NOMO-1 treated with dmso at 0.1 percent for 144 hours (cell line): Measurements from ENCODE around the gene NCOR1.
"Not testable (repeated sequence)": the region's sequence is repeated elsewhere in the genome, so short reads cannot be mapped to it uniquely, and the experiment has no call there.

Experiments
- DNase-seq: peaks from one replicate; lab custom pipeline; 2025; ENCODE audit not compliant: unreplicated experiment; lab: John Stamatoyannopoulos, UW

The NCOR1 gene

DNA sequence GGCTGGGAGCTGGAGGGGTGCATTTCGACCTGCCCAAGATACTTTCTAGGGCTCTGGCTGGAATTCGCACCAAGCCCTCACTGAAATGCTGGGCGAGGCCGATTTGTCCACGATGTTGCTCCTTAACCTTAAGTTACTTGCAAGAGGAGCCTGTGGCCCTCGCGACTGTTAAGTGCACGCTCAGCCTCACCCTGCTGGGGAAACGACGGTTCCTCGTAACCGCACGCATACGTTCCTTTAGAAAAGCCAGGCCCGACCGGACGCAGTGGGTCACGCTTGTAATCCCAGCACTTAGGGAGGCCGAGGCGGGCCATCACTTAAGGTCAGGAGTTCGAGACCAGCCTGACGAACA, 607 bp upstream of the NCOR1 start:
- peak; percentile 44 for DNase-seq

DNA sequence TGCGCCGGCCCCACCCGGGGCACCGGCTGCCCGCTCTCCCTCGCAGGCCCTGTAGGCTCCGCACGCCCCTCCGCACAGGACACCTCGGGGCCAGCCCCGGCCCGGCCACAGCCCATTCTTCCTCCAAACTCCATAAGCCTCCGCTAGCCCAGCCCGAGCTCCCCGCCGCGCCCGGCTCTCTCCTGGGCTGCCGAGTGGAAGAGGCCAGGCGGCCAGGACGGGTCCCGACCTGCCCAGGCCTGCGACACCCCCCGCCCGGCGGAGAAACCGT, 397 bp downstream of the NCOR1 start:
- no peak for DNase-seq

- DNase-seq = peak; percentile 5
Observed at GRCh38 chr17:16214190-16215001, 938 bp downstream of the NCOR1 start.

DNA sequence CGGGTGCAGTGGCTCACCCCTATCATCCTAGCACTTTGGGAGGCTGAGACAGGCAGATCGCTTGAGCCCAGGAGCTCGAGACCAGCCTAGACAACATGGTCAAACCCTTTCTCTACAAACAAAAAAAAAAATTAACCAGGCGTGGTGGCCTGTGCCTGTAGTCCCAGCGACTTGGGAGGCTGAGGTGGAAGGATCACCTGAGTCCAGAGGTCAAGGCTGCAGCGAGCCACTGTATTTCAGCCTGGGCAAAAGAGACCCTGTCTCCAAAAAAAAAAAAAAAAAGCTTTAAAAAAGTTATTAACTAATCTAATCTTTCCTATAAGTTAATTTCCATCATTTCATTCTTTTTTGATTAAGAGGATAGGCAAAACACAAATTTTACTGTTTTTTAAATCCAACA, 2.5 kb downstream of the NCOR1 start:
- no peak for DNase-seq

GRCh38 chr17:16211590-16211989, 3.7 kb downstream of the NCOR1 start:
- no peak for DNase-seq

GRCh38 chr17:16204763-16205162, 10.6 kb downstream of the NCOR1 start:
- not testable (repeated sequence) for DNase-seq

DNA sequence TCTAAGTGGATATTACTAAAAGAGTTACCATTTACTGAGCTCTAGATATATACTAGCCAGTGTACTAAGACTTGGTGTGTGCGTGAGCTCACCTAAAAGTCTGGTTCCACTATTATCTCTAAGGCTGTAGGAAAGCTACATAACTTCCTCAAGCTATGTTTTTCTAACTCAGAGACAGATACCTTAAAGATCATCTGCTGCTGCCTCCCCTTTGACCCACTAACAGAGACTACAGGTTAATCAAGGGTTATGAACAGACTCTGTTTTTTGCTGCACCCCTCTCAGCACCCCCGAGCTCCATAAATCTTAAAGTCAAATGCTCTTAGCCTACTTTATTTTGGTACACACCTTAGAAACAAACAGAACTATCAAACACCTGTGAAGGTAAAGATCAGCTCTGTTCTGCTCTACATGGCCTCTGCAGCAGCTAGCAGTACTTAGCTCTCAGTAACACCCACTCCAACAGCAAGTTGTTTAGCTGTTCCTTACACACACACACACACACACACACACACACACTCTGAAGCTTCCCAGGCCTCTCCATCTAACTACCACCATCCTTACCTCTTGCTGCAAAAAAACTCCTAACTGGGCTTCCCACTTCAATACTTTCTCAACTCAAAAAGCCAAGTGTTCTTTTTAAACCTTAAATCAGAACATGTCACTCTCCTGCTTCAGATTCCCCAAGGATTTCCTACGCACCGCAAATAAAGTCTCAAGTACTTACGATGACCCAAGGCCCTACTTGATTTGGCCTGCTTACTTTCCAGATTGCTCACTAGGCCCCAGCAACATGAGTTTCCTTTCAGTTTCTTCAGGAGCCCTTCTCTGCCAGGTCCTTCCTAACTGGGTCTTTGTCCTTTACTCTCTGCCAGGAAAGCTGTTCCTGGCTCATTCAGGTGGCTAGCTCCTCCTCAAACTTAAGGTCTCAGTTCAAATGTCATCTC, 12.5 kb downstream of the NCOR1 start:
- DNase-seq = not testable (repeated sequence)

- not testable (repeated sequence) for DNase-seq
Observed at GRCh38 chr17:16201693-16202131, 13.6 kb downstream of the NCOR1 start.

DNA sequence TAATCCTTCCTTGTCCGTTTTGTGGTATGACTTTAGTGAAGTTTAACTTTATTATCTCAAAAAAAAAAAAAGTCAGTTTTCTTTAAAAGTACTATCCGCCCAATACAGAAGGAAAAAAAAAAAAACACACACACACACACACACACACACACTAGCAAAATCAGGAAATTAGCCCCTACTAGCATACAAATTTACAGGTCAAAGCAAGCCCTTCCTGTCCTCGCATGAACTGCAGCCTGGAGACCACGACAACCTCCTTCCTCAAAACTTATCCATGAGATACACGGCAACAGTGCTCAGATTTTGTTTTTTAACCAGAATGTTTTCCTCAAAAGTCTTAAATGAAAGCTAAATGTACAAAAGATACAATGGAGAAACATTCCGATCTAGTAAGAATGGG, 16.2 kb downstream of the NCOR1 start:
- peak; percentile 2 for DNase-seq

GRCh38 chr17:16197276-16197675, 18.1 kb downstream of the NCOR1 start:
- no peak for DNase-seq

DNA sequence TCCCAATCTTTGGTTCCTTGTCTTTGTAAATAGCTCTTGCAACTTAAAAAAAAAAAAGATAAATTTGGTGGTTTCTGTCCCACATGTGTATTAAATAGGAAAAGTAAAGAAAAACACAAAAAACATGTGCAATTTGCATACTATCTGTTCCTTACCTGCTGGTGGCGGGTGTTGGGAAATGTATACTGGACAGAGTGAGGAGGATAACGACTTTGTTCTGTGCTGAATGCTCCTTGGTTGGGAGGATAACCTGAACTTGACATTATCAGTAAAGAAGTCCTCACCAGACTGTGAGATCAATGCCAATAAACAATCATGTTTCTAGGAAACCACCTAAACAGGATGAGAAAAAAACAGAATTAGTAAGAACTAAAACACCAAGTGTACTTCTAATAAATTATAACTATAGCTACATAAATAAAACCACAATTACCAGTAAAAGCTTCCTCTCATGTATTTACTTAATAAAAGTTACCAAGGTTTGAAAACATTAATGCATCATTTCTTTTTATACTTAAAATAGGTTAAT, 21.0 kb downstream of the NCOR1 start:
- not testable (repeated sequence) for DNase-seq

DNA sequence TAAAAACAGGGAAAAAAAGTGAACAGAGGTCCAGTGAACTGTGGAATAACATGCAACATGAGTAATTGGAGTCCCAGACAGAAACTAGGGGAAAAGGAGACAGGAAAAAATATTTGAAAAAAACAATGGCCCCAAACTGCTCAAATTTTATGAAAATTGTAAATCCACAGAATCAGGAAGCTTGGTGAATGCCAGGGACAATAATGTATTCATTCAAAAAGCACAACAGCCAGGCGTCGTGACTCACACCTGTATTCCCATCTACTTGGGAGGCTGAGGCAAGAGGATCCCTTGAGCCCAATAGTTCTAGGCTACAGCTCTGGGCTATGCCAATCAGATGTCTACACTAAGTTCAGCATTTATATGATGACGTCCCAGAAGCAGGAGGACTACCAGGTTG, 23.7 kb downstream of the NCOR1 start:
- no peak for DNase-seq

DNA sequence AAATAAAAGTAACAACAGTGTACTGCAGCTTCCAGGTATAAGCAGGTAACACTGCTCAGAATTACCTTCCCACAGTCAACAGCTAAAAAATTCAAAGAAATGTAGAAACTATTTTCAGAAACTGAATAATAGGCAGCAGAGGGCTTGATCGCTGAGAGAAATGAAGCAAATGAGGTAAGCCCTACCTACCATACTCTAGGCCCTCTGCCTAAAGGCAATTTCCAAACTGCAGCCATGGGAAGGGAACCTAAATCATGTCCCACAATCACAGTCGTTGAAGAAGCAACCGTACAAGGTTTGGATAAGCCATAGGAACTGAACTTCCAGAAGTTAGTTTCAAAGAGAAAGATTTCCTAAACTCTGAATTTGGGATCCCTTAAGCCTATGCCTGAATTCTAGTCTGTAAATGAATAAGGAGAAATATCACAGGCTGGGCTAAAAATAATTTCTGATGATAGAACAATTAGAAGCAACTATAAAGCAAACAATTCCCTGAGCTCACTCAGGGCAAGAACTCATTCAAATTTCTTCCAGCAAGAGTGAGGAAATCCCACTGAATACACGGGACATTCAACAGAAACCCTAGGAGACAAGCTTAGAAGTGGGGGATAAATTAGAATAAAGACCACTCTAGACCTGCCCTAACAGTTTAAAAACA, 24.5 kb downstream of the NCOR1 start:
- DNase-seq = no peak

- DNase-seq = no peak
Observed at GRCh38 chr17:16189791-16190348, 25.5 kb downstream of the NCOR1 start.

DNA sequence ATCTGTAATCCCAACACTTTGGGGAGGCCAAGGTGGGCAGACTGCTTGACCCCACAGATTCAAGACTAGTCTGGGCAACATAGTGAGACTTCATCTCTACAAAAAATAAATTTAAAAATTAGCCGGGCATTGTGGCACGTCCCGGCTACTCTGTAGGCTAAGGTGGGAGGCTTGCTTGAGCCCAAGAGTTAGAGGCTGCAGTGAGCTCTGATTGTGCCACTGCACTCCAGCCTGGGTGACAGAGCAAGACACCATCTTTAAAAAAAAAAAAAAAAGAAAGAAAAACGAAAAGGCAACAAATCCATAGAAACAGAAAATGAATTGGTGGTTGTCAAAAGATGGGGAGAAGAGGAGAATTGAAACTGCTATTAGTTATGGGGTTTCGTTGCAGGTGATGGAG, 27.7 kb downstream of the NCOR1 start:
- no peak for DNase-seq

- no peak for DNase-seq
Observed at GRCh38 chr17:16181581-16181980, 33.8 kb downstream of the NCOR1 start.

DNA sequence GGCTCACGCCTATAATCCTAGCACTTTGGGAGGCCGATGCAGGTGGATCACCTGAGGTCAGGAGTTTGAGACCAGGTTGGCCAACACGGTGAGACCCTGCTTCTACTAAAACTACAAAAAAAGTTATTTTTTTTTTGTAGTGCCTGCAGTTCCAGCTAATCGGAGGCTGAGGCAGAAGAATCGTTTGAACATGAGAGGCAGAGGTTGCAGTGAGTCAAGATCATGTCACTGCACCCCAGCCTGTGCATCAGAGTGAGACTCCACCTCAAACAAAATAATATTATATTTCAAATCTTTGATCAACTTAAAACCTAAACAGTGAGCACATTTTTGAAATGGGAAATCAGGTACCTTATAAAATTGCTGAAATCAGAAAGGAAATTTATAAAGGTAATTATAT, 36.5 kb downstream of the NCOR1 start:
- no peak for DNase-seq

- DNase-seq = no peak
Observed at GRCh38 chr17:16171613-16172012, 43.7 kb downstream of the NCOR1 start.

GRCh38 chr17:16166766-16167165, 48.6 kb downstream of the NCOR1 start:
- DNase-seq = not testable (repeated sequence)

- DNase-seq = no peak
Observed at GRCh38 chr17:16158714-16159113, 56.6 kb downstream of the NCOR1 start.

DNA sequence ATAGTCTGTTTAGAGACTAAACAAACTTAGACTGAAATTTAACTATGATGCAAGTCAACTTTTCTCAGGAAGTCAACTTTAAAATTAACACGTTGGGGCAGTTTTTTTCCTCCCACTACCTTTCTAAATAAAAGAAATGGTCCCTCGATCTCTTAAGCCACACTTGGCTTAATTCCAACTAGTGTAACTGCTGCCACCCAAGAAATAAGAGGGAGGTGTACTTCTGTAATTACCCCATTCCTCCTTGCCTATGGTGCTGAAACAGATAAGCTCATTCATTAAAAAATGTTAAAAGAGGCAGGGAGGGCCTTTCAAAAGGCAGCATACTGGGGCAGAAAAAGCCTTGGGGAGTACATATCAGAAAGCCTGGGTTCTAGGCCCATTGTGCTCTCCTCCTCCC, 59.8 kb downstream of the NCOR1 start:
- no peak for DNase-seq
